HepG2 (cell line): Measurements from ENCODE around the gene TMEM182. TPM values are rescaled to one million over a fixed set of nuclear protein-coding genes. Genes with fewer than 3 reads are reported as not detected.

Experiments
- AHR ChIP-seq: IDR thresholded peaks from 2 replicates; pipeline ENCODE4 v1.6.1; 2018; ENCODE audit warnings: missing genetic modification reagents, missing compliant biosample characterization
- HMG20B ChIP-seq: conservative IDR thresholded peaks from 2 replicates; pipeline ENCODE4 v1.6.1; 2016; ENCODE audit warnings: missing genetic modification reagents, missing compliant biosample characterization
- HNRNPK ChIP-seq: fragments of 200-400 bp; formaldehyde crosslinking; IDR thresholded peaks from 2 replicates; pipeline ENCODE4 v1.6.1; 2018; ENCODE audit warnings: low read length, low read depth, moderate library complexity, mild to moderate bottlenecking; ENCODE audit not compliant: poor library complexity, severe bottlenecking
- ISX ChIP-seq: sonication (generic); formaldehyde crosslinking; conservative IDR thresholded peaks from 2 replicates; pipeline ENCODE4 v1.5.0; 2020; ENCODE audit warnings: missing genetic modification reagents
- KLF6 ChIP-seq: IDR thresholded peaks from 2 replicates; pipeline ENCODE4 v1.8.0; 2016; ENCODE audit warnings: missing biosample characterization, missing genetic modification reagents
- NRL ChIP-seq: sonication (generic); formaldehyde crosslinking; IDR thresholded peaks from 2 replicates; pipeline ENCODE4 v1.5.0; 2020; ENCODE audit warnings: missing genetic modification reagents, mild to moderate bottlenecking, moderate library complexity, borderline replicate concordance
- SETDB1 ChIP-seq: sonication (generic); formaldehyde crosslinking; IDR thresholded peaks from 2 replicates; pipeline ENCODE4 v1.5.1; 2020; ENCODE audit warnings: missing genetic modification reagents, mild to moderate bottlenecking, borderline replicate concordance
- SMYD3 ChIP-seq: sonication (generic); formaldehyde crosslinking; IDR thresholded peaks from 2 replicates; pipeline ENCODE4 v1.8.1; 2023; ENCODE audit warnings: mild to moderate bottlenecking, missing genetic modification reagents
- ZBTB7B ChIP-seq: sonication (generic); formaldehyde crosslinking; IDR thresholded peaks from 2 replicates; pipeline ENCODE4 v1.4.0; 2020; ENCODE audit warnings: missing genetic modification reagents
- ZFX ChIP-seq: sonication (generic); formaldehyde crosslinking; IDR thresholded peaks from 2 replicates; pipeline ENCODE4 v1.4.0; 2020; ENCODE audit warnings: mild to moderate bottlenecking, low read depth, missing genetic modification reagents, moderate library complexity
- ZNF142 ChIP-seq: sonication (generic); formaldehyde crosslinking; IDR thresholded peaks from 2 replicates; pipeline ENCODE4 v1.4.0; 2020; ENCODE audit warnings: missing genetic modification reagents
- ZNF770 ChIP-seq: sonication (generic); formaldehyde crosslinking; IDR thresholded peaks from 2 replicates; pipeline ENCODE4 v1.5.0; 2020; ENCODE audit warnings: mild to moderate bottlenecking, missing genetic modification reagents
- ZNF816 ChIP-seq: sonication (generic); formaldehyde crosslinking; IDR thresholded peaks from 2 replicates; pipeline ENCODE4 v1.8.0; 2022; ENCODE audit warnings: missing genetic modification reagents, mild to moderate bottlenecking, borderline replicate concordance
- ZSCAN29 ChIP-seq: sonication (generic); formaldehyde crosslinking; conservative IDR thresholded peaks from 2 replicates; pipeline ENCODE4 v1.4.0; 2020; ENCODE audit warnings: mild to moderate bottlenecking, missing genetic modification reagents
- polyA plus RNA-seq, 8 experiments: library from polyadenylated mRNA; depleted of rRNA in 3 of 8; stranded (reverse) in 7 of 8; unstranded in 1 of 8; fragments of >200 nt; fragmentation: Illumina TruSeq in 4 of 8; extraction: Trizol in 4 of 8; gene quantifications; 2 replicates each; pipeline versions ENCODE4 v1.2.1 to v1.2.3, GENCODE V29; 2011 to 2016; ENCODE audit warnings: low read depth in 4 of 8, missing spikeins in 1 of 8, mixed read lengths in 1 of 8; ENCODE audit not compliant: insufficient read depth in 1 of 8
- total RNA-seq, 5 experiments: library from RNA; depleted of rRNA; stranded (reverse); fragments of >200 nt; fragmentation: Illumina TruSeq; extraction: Trizol; gene quantifications; 2 replicates each; pipeline ENCODE4 v1.2.3, GENCODE V29; 2016; ENCODE audit warnings: low read depth in 1 of 5
- TF ChIP-seq, protein P1 (sequence below): sonication (generic); formaldehyde crosslinking; IDR thresholded peaks from 2 replicates; pipeline ENCODE4 v1.4.0; 2020; ENCODE audit warnings: missing genetic modification reagents

The TMEM182 gene
- total and polyA plus RNA-seq, 2 of the 13 experiments (the other 11 are each of a cell fraction or from before 2014, with no cell fraction given) = 8.7 to 8.9 TPM

DNA sequence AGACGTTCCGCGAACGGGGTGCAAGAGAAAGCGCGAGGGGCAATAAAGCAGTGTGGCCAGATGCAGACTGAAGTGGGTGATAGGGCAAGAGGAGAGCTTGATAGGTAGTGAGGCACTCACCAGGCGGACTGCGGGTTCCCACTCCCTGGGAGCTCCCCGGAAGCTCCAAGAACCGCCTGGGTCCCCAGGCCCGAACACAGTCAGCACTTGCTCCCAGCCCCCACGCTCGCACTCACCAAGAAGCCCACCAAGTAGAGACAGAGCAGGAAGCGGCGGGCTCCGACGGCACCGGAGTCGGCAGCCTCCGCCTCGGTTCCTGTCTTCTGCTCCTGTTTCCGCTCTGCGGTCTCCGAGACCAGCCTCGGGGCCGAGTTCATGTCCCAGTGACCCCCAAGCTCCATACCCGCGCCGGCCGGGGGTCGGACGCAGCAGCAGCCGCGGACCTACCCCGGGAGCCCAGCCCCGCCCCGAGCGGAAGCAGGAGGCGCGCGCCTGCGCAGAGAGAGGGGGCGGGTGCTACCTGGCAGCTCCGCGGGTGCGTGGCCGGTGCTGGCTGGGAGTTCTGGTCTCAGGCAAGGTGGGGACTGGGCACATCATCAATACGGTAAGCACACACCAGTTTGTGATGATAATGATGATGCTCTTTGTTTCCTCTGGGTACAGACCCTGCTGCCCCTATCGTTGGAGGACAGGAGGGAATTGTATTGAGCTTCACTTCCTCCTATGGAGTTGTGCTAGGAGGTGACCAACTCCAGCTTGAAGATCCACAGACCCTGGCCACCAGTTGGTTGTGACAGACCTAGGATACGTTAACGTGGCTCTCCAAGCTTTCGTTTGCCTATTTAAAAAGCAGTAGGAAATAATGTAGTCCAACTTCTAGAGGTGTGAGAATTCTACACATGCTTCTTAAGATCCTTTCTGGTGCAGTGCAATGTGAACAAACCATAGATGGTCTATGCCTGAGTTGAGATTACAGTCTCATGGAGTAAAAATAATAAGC, 25.1 kb upstream of the TMEM182 start (continued):
- no peak for TF ChIP-seq ZNF770 (CRISPR knock-in tag)
- no peak for TF ChIP-seq SMYD3 (CRISPR knock-in tag)
- TF ChIP-seq SETDB1 = no peak
- TF ChIP-seq HMG20B (CRISPR knock-in tag) = 0 out of 2 replicates have a peak, but pooled peaks have one; percentile 35
- peak; percentile 79 for TF ChIP-seq ZNF142
- TF ChIP-seq, protein P1, sequence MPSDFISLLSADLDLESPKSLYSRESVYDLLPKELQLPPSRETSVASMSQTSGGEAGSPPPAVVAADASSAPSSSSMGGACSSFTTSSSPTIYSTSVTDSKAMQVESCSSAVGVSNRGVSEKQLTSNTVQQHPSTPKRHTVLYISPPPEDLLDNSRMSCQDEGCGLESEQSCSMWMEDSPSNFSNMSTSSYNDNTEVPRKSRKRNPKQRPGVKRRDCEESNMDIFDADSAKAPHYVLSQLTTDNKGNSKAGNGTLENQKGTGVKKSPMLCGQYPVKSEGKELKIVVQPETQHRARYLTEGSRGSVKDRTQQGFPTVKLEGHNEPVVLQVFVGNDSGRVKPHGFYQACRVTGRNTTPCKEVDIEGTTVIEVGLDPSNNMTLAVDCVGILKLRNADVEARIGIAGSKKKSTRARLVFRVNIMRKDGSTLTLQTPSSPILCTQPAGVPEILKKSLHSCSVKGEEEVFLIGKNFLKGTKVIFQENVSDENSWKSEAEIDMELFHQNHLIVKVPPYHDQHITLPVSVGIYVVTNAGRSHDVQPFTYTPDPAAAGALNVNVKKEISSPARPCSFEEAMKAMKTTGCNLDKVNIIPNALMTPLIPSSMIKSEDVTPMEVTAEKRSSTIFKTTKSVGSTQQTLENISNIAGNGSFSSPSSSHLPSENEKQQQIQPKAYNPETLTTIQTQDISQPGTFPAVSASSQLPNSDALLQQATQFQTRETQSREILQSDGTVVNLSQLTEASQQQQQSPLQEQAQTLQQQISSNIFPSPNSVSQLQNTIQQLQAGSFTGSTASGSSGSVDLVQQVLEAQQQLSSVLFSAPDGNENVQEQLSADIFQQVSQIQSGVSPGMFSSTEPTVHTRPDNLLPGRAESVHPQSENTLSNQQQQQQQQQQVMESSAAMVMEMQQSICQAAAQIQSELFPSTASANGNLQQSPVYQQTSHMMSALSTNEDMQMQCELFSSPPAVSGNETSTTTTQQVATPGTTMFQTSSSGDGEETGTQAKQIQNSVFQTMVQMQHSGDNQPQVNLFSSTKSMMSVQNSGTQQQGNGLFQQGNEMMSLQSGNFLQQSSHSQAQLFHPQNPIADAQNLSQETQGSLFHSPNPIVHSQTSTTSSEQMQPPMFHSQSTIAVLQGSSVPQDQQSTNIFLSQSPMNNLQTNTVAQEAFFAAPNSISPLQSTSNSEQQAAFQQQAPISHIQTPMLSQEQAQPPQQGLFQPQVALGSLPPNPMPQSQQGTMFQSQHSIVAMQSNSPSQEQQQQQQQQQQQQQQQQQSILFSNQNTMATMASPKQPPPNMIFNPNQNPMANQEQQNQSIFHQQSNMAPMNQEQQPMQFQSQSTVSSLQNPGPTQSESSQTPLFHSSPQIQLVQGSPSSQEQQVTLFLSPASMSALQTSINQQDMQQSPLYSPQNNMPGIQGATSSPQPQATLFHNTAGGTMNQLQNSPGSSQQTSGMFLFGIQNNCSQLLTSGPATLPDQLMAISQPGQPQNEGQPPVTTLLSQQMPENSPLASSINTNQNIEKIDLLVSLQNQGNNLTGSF (CRISPR knock-in tag) = peak; percentile 52; the same call in 1 of the 2 replicates
- TF ChIP-seq NRL (CRISPR knock-in tag) = peak; percentile 94
- peak; percentile 88 for TF ChIP-seq KLF6
- peak; percentile 85 for TF ChIP-seq AHR (CRISPR knock-in tag)
- TF ChIP-seq ZFX (CRISPR knock-in tag) = peak; percentile 74
- no peak for TF ChIP-seq ZNF816
- peak; percentile 52 for TF ChIP-seq HNRNPK
- TF ChIP-seq ISX = no peak
- peak; percentile 66; the same call in 1 of the 2 replicates for TF ChIP-seq ZSCAN29 (CRISPR knock-in tag)
- peak; percentile 97 for TF ChIP-seq ZBTB7B (CRISPR knock-in tag)
